Stimulated activated CD4-positive, alpha-beta T cell treated with anti-CD3 and anti-CD28 coated beads, Interleukin-1b, Interleukin-23, amount 100 ng/mL, for 4 hours (primary cell): ENCODE data around the gene ZSCAN21.

Experiments
- DNase-seq, 2 donors: peaks; one replicate each; pipeline ENCODE4 v3.0.0-alpha.2; 2020; ENCODE audit warnings: low read depth in 2 of 2

ZSCAN21 gene

DNA sequence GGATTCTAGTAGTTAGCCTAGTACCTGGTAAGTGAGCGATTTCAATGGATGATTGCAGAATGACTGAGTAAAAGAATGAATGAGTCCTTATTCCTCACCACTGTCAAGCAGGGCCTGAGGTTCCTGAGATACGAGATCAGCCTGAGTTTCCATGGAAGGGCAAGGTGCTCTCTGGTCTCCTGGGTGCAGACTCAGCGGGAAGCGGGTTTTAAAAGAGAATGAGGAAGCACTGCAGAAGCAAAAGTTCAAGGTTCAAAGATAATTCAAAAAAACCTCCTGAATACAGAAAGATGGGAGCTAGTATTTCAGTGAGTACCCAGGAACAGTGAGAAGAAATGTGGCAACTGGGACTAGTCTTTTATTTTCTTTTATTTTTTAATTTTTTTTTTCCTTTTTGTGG lies 27.6 kb downstream of the ZSCAN21 start:
- no peak for DNase-seq

DNA sequence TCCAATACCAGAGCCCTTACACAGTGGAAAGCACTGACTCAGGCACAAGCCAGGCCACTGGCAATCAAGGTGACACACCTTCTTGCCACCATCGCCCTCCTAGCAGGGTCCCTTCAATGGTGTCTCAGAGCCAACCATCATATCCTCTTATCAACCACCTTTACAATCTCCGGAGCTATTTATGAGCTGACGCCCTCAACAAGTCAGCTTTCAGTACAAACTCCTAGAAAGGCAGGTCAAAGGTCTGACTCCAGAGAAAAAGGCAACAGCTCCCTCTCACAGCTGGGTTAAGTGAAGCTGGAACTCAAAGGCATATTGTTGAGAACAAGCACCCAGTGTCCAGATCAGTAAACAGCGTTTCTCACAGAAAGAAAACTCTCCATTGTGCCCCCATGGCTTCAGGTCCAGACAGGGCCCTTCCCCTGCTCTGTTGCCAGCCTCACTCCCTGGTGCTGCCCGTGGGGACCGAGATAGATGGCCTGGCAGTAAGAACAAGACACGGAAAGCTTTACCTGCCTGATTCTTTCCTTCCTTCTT lies 29.5 kb downstream of the ZSCAN21 start:
- DNase-seq = no peak

DNA sequence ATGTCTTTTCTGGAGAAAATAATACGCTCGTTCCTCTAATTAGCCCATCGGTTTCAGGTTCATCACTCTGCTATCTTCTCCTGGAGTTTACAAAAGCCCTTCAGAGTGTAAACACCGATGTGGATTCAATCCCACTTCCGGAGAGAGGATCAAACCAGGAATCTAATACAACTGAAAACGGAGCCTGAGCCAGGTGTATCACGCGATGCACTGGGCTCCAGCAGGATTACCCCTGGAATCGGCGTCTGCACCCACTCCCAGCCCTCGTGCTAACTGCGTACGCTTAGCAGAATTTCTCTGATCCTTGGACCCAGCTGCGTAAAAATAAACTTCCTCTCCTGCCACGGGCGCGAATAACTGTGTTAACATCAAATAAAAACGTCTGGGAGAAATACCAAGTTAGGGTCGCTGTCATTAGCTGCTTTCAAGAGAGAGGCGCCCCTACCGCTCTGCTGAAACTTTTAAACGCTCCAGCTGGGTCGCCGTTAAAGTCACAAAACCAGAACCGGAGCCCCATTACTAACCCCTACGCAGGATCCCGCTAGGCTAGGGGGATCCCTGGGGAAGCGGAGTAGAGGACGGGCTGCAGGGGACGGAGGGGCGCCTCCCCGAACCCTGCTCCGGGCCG lies 31.4 kb downstream of the ZSCAN21 start:
- DNase-seq = no peak

DNA sequence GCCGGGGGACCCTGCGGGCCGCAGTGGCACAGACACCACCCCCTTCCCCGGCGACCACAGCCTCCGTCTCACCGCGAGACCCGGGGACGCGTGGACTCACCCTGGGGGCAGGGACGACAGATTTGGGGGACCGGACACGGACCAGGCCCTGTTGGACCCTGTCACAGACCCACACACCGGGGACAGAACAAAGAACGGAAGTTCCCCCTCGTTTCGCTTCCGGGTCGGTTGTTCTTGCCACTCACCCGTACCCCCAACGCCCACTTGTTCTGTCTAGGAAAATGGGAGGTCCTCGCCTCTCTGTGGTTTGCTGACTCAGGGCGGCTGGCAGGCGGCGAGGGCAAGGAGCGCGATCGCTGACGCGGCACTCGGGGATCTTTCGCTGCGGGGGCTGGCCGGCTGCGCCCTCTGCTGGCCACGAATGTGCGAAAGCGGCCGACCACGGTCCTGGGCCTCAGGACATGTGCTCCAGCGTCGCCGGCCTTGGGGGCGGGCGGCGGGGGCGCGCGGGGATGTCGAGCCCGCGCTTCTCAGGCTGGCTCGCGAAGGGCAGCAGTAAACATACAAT lies 32.0 kb downstream of the ZSCAN21 start, which contains the start of gene ZNF3:
Gene ZNF3 (minus strand): TSS at position 189 of the 568 bp plus-strand sequence. CDS start 4,366 bp downstream, outside the sequence.
- peak; percentile 95 for DNase-seq

DNA sequence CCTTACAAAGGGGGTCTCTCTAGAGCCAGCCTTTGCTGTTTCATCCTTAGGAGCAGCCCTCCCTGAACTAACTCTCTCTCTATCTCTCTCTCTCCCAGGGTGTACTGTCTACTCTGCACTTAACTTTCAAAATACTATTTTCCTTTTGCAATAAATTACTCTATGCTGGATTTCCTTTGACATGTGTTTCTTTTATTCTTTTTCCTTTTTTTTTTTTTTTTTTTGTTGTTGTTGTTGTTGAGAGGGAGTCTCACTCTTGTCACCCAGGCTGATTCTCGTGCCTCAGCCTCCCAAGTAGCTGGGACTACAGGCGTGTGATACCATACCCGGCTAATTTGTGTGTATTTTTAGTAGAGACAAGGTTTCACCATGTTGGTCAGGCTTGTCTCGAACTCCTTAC lies 33.4 kb downstream of the ZSCAN21 start:
- DNase-seq = no peak

DNA sequence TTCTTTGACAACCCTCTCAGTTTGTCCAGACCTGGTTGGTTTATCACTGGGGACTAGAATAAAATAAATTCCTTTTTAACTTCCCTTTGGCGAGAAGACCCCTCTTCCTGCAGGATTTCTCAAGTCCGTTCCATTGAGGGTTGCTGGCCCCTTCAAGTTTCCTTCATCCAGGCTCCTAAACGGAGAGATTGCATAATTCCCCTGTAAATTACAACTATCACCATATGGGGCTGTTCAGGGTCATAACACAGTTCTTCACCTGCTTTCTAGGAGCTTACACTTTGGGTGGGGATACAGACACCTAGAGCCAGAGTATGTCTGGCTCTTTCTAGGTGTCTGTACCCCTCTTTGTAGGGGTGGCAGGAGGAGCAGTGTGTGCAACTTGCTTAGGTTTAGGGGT lies 35.9 kb downstream of the ZSCAN21 start:
- DNase-seq = no peak

DNA sequence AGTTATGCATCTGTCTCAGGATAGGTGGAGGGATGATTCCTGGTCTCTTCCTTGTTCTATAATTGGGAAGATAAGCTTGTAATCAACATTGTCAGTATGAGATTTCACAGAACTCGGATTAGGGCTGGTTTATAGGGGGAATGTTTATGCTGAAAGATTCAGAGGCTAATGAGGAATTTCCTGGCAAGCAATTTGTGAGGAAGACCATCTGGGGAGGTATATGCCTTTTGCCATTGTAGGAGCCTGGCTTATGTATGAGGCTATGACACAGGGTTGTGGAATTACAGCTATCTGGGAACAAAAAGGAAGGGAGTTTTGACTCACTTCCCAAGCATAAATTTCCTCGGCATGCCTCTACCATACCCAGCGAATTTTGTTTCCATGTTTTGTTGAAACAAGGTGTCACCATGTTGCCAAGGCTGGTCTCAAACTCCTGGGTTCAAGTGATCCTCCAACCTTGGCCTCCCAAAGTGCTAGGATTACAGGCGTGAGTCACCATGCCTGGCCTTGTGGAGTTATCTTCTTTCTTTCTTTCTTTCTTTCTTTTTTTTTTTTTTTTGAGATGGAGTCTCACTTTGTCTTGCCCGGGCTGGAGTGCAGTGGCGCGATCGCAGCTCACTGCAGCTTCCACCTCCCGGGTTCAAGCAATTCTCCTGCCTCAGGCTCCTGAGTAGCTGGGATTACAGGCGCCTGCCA lies 37.6 kb downstream of the ZSCAN21 start:
- no peak for DNase-seq

DNA sequence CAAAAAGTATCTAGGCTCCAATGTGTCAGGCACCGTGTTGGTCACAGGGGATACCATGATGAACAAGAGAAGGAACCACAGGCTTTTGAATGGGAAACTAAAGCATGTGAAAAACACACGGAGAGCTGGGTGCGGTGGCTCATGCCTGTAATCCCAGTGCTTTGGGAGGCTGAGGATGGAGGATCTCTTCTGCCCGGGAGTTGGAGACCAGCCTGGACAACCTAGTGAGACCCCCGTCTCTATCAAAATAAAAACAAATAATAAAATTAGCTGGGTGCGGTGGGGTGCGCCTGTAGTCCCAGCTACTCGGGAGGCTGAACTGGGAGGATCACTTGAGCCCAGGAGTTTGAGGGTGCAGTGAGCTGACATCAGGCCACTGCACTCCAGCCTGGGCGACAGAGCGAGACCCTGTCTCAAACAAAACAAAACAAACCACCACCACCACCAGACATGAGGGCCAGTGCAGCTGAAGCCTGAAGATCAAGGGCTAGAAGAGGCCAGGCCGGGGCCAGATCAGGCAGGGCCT lies 38.6 kb downstream of the ZSCAN21 start:
- DNase-seq = no peak

DNA sequence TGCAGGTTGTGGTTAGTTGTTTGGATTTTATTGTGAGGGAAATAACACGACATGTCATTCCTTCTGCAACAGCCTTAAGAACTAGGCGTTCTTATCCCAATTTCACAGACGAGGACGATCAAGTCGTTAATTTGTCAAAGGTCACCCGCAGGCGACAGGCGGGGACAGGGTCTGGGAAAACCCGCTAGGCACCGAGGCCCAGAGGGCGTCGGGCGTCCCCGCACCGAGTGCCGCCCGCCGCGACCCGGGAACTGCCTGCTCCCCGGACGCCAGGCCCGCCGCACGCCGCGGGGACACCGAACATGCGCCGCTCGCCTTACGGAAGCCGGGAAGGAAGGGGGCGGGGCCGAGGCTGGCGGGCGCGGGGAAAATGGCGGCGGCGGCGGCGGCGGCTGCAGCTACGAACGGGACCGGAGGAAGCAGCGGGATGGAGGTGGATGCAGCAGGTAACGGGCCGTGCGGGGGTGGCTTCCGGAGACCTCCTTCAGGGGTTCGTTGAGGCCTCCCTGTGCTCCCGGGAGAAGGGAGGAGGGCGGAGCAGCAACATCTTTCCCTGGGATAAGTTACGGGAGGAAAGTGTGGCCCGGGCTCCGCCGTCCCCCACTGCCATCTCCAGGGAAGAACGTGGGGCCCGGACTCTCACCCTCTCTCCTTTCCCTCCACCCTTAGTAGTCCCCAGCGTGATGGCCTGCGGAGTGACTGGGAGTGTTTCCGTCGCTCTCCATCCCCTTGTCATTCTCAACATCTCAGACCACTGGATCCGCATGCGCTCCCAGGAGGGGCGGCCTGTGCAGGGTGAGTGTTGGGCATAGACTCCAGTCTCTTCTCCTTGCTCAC lies 39.3 kb downstream of the ZSCAN21 start, which contains the start of gene COPS6:
Gene COPS6 (plus strand): TSS at position 349 of the 837 bp plus-strand sequence. CDS start 22 bp downstream, at position 371.
- peak; percentile 85 to 90 for DNase-seq

DNA sequence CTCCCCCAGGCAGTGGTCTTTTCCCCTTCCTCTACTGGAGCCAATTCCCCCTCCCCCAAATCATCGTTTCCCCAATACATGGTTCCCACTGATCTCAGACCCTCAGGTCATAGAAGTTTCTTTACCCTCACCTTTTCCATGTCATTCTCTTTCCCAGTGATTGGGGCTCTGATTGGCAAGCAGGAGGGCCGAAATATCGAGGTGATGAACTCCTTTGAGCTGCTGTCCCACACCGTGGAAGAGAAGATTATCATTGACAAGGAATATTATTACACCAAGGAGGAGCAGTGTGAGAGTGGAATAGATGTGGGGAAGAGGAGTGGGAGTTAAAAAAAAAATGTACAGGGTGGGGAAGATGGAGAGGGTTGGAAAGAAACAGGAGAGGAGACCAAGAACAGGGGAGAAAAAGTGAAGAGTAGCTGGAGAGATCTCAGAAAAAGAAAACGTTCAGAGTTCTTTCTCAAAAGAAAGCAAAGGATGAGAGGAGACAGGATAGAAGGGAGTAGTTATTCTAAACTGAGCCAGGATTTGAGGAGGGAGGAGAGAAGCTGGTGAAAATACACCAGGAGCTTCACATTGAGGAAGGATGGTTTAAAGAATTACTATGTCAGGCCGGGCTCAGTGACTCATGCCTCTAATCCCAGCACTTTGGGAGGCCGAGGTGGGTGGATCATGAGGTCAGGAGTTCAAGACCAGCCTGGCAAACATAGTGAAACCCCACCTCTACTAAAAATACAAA lies 40.1 kb downstream of the ZSCAN21 start:
- DNase-seq = no peak

DNA sequence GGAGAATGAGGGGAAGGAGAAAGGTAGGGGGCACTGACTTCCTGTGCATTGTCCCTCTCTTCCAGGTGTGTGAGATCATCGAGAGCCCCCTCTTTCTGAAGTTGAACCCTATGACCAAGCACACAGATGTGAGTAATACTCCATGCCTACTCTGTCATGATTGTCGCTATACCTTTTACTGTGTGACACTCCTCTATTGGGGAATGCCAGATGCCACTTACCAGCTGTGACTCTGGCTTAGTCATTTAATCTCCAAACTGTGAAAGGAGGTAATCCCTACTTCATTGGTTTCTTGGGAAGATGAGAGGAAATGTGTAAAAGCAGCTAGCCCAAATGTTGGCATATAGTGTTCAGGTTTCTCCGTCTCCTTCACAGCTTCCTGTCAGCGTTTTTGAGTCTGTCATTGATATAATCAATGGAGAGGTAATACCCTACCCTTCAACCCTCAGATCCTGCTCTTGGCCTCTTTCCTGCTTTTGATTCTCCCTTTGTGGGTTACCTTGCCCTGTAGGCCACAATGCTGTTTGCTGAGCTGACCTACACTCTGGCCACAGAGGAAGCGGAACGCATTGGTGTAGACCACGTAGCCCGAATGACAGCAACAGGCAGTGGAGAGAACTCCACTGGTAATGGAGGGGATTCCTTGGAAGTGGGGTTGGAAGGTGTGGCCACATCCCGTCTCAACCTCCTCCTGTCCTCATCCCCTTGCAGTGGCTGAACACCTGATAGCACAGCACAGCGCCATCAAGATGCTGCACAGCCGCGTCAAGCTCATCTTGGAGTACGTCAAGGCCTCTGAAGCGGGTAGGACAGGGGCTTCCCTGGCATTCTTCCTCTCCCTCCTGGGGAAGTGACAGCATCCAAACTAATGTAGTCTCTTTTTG lies 41.2 kb downstream of the ZSCAN21 start:
- no peak for DNase-seq

DNA sequence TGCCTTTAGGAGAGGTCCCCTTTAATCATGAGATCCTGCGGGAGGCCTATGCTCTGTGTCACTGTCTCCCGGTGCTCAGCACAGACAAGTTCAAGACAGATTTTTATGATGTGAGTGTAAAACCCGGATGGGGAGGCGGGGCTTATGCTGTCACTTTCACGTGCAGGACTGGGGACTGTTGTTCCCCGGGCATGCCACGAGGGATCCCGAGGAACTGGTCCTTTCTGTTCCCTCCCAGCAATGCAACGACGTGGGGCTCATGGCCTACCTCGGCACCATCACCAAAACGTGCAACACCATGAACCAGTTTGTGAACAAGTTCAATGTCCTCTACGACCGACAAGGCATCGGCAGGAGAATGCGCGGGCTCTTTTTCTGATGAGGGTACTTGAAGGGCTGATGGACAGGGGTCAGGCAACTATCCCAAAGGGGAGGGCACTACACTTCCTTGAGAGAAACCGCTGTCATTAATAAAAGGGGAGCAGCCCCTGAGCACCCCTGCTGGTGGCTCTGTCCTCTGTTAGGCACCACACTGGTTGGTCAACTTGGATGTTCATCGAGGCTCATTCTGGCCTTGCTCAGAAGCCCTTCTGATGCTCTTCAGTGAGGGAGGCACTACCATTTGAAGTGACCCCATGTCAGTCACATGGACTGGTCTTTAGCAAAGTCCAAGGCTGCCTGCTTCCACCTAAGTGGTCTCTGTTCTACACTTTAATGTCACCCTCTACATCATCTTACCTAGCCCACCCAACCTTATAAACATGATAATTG lies 42.0 kb downstream of the ZSCAN21 start:
- no peak for DNase-seq

DNA sequence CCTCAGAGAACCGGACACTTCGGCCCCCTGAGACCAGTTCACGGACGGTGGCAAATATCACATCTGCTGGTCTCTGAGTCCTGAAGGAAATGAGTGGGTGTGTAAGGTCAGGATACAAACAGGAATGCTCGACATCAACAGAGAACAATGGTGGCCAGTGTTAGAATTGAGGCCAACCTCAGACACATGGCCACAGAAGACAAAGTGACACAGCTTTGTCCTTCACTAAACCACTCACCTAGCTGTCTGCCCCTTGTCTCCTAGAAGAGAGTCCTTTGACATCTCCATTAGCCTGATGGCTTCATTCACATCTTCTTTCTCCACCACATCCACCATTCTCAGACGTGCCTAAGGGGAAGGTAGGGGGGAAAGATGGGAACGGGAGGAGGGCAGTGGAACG lies 43.5 kb downstream of the ZSCAN21 start:
- no peak for DNase-seq

DNA sequence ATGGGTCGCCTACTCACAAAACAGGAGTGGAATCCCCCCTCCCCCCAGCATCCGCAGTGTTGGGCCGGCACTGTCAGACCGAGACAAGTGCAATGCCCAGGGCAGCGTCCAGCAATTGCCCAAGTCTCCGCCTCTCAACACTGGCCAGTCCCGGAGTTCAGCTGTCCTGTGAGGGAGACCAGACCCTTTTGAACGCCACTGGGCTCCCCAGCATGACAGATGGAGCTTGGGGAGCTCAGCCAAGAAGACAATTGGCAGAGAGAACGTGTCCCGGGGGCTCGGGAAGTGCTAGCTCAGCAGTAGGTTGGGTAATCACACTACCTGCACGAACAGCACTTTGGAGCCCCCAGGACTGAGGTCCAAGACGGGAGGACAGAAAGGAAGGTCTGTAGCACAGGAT lies 43.9 kb downstream of the ZSCAN21 start:
- DNase-seq = no peak

DNA sequence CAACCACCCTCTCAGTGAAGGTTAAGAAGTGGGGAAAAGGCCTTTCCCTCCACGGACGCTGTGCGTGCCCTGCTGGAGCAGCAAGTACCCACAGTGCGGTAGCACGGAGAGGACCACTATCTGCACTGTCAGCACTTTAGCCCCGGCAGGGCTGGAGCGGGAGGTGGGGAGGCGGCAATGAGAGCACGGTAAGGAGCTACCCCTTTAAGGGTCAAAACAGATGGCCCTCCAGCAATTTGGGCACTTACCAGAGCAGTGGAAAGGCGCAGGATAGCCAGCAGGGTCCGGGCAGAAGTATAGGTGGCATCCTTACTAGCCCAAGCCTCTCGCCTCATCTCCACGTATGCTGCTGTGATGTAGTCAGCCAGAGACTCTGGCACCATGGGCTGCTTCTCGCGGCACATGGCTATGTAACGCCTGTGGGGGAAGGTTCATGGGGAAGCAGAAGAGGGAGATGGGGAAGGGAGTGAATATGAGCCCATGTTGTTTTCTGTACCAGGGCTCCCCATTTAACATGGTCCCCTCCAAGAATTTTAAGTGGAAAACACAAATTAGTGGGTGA lies 44.4 kb downstream of the ZSCAN21 start:
- no peak for DNase-seq

DNA sequence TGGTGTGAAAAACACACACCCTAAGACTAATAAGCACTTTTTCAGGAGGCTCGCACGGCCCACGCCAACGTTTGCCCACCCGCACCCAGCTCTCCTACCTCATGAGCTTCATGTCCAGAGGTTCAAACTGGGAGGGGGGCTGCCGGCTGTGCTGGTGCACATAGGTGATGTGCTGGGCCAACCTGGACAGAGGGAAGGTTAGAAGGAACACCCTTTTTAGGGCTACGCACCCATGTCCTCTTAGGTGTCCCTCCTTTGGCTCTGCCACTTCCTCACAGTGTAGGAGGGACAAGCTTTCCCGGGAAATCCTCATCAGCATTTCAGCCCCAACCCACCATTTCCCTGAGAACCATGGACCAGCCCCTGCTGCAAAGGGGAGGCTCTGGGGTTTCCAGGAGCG lies 45.7 kb downstream of the ZSCAN21 start:
- no peak for DNase-seq

DNA sequence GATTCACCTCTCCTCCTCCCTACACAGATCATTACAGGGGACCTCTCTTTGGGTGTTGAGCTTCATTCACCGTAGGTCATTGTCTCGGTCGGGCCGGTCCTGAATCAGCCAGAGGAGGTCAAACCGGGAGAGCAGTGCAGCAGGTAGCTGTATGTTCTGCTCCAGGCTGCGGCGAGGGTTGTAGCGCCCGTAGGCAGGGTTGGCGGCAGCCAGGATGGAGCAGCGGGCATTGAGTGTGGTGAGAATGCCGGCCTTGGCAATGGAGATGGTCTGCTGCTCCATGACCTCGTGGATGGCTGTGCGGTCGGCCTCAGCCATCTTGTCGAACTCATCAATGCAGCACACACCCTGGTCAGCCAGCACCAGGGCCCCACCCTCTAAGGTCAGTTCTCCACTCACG lies 46.1 kb downstream of the ZSCAN21 start:
- no peak for DNase-seq

DNA sequence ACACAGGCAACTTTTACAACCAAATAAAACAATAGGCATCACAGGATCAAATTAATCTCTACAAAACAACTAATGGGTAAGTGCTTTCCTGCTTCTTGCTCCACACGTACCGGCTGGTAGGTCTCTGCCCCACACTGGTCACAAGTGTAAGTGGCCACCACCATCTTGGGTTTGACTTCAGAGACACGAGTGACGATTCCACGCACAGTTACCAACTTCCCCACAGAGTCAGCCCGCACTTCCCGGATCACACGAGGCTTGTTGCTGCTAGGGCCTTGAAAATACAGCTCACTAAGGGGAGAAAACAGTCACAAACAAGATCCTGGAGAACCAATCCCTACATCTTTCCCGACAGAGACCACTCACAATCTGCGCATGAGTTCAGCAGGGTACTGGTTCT lies 49.3 kb downstream of the ZSCAN21 start:
- no peak for DNase-seq

DNA sequence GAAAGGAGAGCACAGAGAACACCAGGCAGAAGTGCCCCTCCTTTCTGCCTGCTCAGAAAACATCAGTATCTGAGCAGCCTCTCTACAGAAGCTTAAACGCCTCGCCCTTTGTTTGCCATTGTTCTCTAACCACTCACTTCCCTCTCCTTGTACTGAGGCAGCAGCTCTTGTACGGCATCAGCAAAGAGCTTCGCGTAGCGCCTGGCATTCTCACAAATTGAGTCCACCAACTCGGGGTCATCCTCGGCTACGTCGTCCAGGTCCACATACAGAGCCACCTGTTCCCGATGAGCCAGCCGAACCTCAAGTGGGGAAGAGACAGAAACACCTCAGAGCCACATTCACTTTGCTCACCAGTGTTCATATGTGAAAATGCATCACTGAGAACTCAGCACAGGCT lies 49.9 kb downstream of the ZSCAN21 start:
- no peak for DNase-seq
